ENCODE results near the gene ZC3H12A.

ZC3H12A gene

GRCh38 chr1:37456614-37457013 lies 17.8 kb upstream of the ZC3H12A start:
- DNase-seq = no peak

GRCh38 chr1:37458551-37458950 lies 15.8 kb upstream of the ZC3H12A start:
- DNase-seq = no peak

- no peak for DNase-seq
Observed at GRCh38 chr1:37461698-37462436, 12.5 kb upstream of the ZC3H12A start.

- no peak for DNase-seq
Observed at GRCh38 chr1:37464443-37464842, 9.9 kb upstream of the ZC3H12A start.

- DNase-seq = no peak
Observed at GRCh38 chr1:37465593-37466517, 8.5 kb upstream of the ZC3H12A start.

GRCh38 chr1:37468037-37468436 lies 6.3 kb upstream of the ZC3H12A start:
- no peak for DNase-seq

GRCh38 chr1:37469386-37469785 lies 5.0 kb upstream of the ZC3H12A start:
- no peak for DNase-seq

- peak; percentile 69 for DNase-seq
Observed at GRCh38 chr1:37471345-37472231, 2.8 kb upstream of the ZC3H12A start.

- DNase-seq = no peak
Observed at GRCh38 chr1:37472281-37472680, 2.1 kb upstream of the ZC3H12A start.

- no peak for DNase-seq
Observed at GRCh38 chr1:37472994-37473393, 1.4 kb upstream of the ZC3H12A start.

GRCh38 chr1:37473431-37474045 lies 842 bp upstream of the ZC3H12A start:
- peak; percentile 24 for DNase-seq

GRCh38 chr1:37474697-37475379 lies 458 bp downstream of the ZC3H12A start:
- DNase-seq = no peak

GRCh38 chr1:37475380-37476086 lies 1.2 kb downstream of the ZC3H12A start:
- no peak for DNase-seq

GRCh38 chr1:37476087-37476452 lies 1.7 kb downstream of the ZC3H12A start:
- no peak for DNase-seq

- no peak for DNase-seq
Observed at GRCh38 chr1:37476460-37477197, 2.2 kb downstream of the ZC3H12A start.

- DNase-seq = no peak
Observed at GRCh38 chr1:37477198-37477931, 3.0 kb downstream of the ZC3H12A start.

GRCh38 chr1:37477946-37478345 lies 3.6 kb downstream of the ZC3H12A start:
- no peak for DNase-seq

- peak; percentile 74 for DNase-seq
Observed at GRCh38 chr1:37478451-37478881, 4.1 kb downstream of the ZC3H12A start.

GRCh38 chr1:37478890-37479254 lies 4.5 kb downstream of the ZC3H12A start:
- DNase-seq = peak; percentile 71
